Fibroblast of the aortic adventitia (primary cell): ENCODE measurements around the gene CMTM2. TPM values are rescaled to one million over a fixed set of nuclear protein-coding genes. Genes with fewer than 3 reads are reported as not detected.
A peak's percentile ranks its signal among the peaks of the same experiment; 100 is the strongest.

Experiments
- DNase-seq: peaks from one replicate; pipeline ENCODE4 v3.0.0-alpha.2; 2010; ENCODE audit warnings: low read depth
- H3K4me3 ChIP-seq: 2 replicates; pipeline ENCODE4 v1.5.1; 2011; ENCODE audit warnings: low read depth, mild to moderate bottlenecking, control low read depth, low read length, moderate library complexity
- total RNA-seq: library from RNA; depleted of rRNA; stranded (reverse); fragments of >200 nt; gene quantifications from 2 replicates; pipeline ENCODE4 v1.2.3, GENCODE V29; 2012; ENCODE audit warnings: low replicate concordance
- TF ChIP-seq, protein P1 (sequence below): IDR thresholded peaks from 2 replicates; pipeline ENCODE4 v1.5.1; 2011; ENCODE audit warnings: mild to moderate bottlenecking, low read length, control low read depth, inconsistent platforms; ENCODE audit not compliant: insufficient read depth

CMTM2 gene
- total RNA-seq, 1 donor: not detected

DNA sequence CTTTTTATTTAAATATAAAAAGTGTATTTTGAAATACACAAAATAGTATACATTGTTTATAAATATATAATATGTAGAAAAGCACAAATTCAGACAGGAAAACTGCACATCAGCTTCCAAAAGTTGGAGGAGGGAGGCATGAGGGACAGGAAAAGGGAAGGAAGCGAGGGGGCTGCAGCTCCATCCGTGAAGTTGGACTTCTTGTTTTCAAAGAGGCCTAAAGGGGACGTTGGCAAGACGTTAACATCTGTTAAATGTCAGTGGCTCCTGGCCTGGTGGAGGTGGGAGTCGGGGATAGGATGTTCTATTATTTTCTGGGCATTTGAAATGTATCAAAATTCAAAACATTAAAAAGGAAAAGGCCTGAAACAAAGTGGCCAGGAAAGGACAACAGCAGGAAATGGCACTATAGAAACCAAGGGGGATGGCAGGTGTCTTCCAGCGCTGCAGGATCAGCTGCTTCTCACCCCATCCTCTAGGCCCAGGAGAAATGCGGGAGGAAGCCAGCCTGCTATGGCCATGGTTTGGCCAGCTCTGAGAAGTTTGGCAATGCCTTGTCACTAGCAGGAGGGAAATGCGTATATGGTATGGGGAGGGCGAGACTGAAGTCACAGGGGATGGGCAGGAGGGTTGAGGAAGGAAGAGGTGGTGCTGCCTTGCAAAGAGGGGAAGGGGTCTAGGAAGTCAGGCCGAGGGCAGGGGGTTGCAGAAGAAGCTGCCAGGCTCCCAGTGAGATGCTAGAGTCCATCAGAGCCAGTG lies 6.4 kb downstream of the CMTM2 start:
- DNase-seq: no peak
- TF ChIP-seq, protein P1, sequence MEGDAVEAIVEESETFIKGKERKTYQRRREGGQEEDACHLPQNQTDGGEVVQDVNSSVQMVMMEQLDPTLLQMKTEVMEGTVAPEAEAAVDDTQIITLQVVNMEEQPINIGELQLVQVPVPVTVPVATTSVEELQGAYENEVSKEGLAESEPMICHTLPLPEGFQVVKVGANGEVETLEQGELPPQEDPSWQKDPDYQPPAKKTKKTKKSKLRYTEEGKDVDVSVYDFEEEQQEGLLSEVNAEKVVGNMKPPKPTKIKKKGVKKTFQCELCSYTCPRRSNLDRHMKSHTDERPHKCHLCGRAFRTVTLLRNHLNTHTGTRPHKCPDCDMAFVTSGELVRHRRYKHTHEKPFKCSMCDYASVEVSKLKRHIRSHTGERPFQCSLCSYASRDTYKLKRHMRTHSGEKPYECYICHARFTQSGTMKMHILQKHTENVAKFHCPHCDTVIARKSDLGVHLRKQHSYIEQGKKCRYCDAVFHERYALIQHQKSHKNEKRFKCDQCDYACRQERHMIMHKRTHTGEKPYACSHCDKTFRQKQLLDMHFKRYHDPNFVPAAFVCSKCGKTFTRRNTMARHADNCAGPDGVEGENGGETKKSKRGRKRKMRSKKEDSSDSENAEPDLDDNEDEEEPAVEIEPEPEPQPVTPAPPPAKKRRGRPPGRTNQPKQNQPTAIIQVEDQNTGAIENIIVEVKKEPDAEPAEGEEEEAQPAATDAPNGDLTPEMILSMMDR: no peak
- no peak overlapping the region for H3K4me3 ChIP-seq

GRCh38 chr16:66587881-66588600 lies 8.8 kb downstream of the CMTM2 start:
- TF ChIP-seq, protein P1: no peak
- DNase-seq: no peak
- H3K4me3 ChIP-seq: no peak overlapping the region

GRCh38 chr16:66588981-66589713 lies 9.9 kb downstream of the CMTM2 start:
- TF ChIP-seq, protein P1: peak; percentile 79
- H3K4me3 ChIP-seq: no peak overlapping the region
- peak; percentile 43 for DNase-seq

- no peak overlapping the region for H3K4me3 ChIP-seq
- TF ChIP-seq, protein P1: no peak
- no peak for DNase-seq
These were observed 11.1 kb downstream of the CMTM2 start for GRCh38 chr16:66590322-66590721.

DNA sequence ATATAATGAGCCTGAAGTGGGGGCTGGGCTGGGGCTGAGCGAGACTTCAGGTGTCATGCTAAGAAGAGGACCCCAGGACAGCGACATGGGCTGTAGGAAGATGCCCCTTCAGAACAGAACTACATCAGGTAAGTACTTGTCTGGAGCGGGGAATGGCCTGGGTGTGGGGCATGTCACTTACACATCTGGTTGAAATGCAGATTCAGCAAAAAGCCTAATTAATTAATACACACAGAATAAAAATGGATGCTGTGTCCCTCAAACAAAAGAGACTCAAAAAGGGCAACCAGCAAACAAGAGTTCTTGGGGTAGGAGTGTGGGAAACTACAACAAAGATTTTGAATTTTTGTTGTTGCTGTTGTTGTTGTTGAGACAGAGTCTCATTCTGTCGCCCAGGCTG lies 11.8 kb downstream of the CMTM2 start:
- TF ChIP-seq, protein P1: no peak
- H3K4me3 ChIP-seq: no peak overlapping the region
- no peak for DNase-seq

- TF ChIP-seq, protein P1: no peak
- no peak overlapping the region for H3K4me3 ChIP-seq
- DNase-seq: no peak
These were observed 13.0 kb downstream of the CMTM2 start for GRCh38 chr16:66592241-66592640.
